CD4-positive, alpha-beta T cell treated with Interleukin-4 for 1 hour (primary cell): ENCODE results near the gene PXYLP1.

ENCODE experiments used
- DNase-seq, 2 donors: peaks; one replicate each; pipeline ENCODE4 v3.0.0-alpha.2; 2020 to 2022

Gene PXYLP1

GRCh38 chr3:141330235-141330634 lies 98.6 kb downstream of the PXYLP1 start:
- DNase-seq, result no peak

GRCh38 chr3:141330718-141331376 lies 99.2 kb downstream of the PXYLP1 start:
- no peak for DNase-seq

GRCh38 chr3:141331377-141332318 lies 100.0 kb downstream of the PXYLP1 start:
- DNase-seq, result no peak

GRCh38 chr3:141332416-141332815 lies 100.8 kb downstream of the PXYLP1 start:
- DNase-seq, result no peak

DNA sequence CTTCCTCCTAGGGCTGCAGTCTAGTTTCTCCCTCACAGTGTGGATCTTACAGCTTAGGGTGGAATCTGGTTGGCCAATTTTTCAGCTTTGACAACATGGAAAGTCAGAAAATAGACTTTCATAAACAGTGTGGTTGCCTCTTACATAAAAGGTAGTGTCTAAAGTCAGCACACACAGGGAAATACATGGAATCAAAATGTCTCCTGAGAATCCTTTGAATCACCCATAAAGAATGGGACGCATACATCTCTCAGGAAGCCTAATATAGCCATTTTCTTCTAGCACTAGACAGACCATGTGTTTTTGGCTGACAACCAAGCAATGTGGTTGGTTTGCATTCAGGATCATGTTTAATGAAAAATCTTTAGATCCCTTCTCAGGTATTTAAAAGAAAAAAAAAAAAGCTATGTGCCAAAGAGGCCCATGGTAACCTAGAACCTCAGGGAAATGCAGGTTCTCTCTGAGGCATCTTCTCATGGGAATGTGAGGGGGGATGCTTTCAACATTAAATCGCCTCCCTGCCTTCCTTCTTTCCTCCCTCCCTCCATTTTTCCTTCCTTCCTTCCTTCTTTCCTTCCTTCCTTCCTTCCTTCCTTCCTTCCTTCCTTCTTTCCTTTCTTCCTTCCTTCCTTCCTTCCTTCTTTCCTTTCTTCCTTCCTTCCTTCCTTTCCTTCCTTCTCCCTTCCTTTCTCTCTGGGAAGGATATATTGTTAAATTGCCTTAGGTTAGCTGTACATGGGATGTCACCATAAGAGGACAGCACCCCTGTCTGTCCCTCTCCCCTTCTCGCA lies 102.4 kb downstream of the PXYLP1 start:
- DNase-seq, result no peak

- DNase-seq, result no peak
Measured at GRCh38 chr3:141334627-141335250, 103.1 kb downstream of the PXYLP1 start.

- no peak for DNase-seq
Measured at GRCh38 chr3:141335531-141336061, 104.0 kb downstream of the PXYLP1 start.

DNA sequence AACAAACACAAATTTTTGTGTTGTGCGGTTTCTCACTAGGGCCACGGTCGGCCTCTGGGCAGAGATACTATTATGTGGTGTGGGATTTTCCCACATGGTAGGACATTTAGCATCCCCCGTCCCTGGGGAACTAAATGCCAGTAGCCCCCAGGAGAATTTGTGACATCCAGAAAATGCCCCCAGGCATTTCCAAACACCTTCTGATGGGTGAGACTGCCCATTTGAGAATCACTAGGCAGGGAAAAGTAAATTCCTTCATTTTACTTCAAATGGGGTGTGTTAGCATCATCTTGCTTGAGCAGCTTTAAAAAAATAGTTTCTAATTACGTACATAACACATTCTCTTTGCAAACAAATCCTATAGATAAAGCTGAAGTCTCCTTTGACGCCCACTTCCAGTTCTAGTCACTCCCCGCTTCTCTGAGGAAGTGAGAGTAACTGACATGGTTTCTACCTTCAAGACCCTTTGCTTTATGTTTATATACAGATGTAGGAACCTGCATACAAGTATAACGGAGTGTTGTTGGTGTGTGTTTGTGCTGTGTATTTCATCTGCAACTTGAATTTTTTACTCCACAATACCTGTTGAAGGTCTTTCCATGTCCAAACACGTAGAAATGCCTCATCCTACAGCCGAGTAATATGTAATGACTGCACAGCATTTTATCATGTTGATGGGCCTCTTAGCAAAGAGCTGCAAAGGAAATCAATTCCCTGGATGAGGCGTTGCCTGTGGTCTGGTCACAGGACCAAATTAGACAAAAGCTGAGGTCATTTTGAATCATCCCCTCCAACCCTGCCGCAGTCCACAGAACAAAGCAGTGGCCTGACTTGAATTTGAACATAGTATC lies 105.3 kb downstream of the PXYLP1 start:
- no peak for DNase-seq

DNA sequence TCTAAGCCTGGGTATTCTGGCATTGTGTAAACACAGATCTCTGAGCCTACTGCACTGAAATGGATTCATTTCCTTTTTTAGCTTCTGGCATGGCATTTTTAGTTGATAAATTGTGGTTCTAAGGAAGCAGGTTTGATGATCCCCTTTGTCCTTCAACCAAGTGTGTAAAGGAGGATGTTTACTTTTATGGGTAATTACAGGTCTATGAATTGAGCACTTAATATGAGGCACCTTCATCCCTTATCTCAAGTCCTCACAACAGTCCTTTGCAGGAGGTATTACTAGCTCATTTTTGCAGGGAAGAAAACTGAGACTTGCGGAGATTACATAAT lies 105.9 kb downstream of the PXYLP1 start:
- DNase-seq, result no peak

- no peak for DNase-seq
Measured at GRCh38 chr3:141337991-141338390, 106.4 kb downstream of the PXYLP1 start.

DNA sequence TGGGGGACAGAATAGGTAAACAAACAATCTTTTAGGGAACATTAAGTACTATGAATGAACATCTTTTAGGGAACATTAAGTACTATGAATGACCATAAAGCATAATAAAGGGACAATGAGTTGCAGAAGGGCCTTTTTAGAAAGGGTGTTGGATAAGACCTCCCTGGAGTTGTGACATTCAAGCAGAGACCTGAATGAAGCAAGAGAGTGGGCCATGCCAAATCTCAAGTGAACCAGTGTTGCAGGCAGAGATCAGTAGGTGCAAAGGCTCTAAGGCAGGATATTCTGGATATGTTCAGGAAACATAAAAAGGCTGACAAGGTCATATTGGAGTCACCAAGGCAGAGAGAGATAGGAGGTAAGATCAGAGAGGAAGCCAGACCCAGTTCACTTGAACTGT lies 107.3 kb downstream of the PXYLP1 start:
- DNase-seq, result no peak

- no peak for DNase-seq
Measured at GRCh38 chr3:141341536-141341935, 109.9 kb downstream of the PXYLP1 start.

GRCh38 chr3:141342386-141342785 lies 110.8 kb downstream of the PXYLP1 start:
- DNase-seq, result no peak

GRCh38 chr3:141343077-141343476 lies 111.5 kb downstream of the PXYLP1 start:
- no peak for DNase-seq

DNA sequence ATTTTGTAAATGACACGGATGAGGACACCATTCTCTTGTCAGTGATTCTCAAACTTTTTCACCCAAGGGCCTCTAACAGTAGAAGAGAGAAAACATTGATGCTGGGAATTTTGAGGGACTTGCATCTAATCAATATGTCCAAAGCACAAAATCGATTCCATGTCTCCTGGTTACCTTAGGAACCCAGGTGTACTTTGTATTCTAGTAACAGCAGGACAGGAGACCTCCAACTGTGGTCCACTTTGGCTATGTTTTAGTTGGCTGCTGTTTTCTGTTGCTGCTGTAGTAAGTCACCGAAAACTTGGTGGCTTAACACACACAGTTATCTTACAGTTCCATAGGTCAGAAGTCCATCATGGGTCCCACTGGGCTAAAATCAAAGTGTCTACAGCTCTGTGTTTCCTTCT lies 112.2 kb downstream of the PXYLP1 start:
- DNase-seq, result no peak
